KMS-11 (cell line): Measurements from ENCODE around the gene EEA1.

Source experiments
- H2AFZ ChIP-seq: fragments of 200-600 bp; sonication (generic); 2 replicates; pipeline ENCODE4 v1.6.1; 2016; ENCODE audit warnings: antibody characterized with exemption, mixed run types, low read depth
- H3K27ac ChIP-seq: fragments of 200-600 bp; sonication (generic); 2 replicates; pipeline ENCODE4 v1.6.1; 2016; ENCODE audit warnings: mild to moderate bottlenecking, mixed run types
- H3K27me3 ChIP-seq: fragments of 200-600 bp; sonication (generic); 2 replicates; pipeline ENCODE4 v1.6.1; 2017; ENCODE audit warnings: mild to moderate bottlenecking, low read depth, mixed run types, moderate library complexity; ENCODE audit not compliant: insufficient read depth
- H3K36me3 ChIP-seq: fragments of 200-600 bp; sonication (generic); 2 replicates; pipeline ENCODE4 v1.6.1; 2017; ENCODE audit warnings: mild to moderate bottlenecking, mixed run types; ENCODE audit not compliant: insufficient read depth
- H3K4me1 ChIP-seq: fragments of 200-600 bp; sonication (generic); 2 replicates; pipeline ENCODE4 v1.6.1; 2016; ENCODE audit warnings: mild to moderate bottlenecking, low read depth, mixed run types; ENCODE audit not compliant: poor library complexity, severe bottlenecking
- H3K4me2 ChIP-seq: fragments of 200-600 bp; sonication (generic); 2 replicates; pipeline ENCODE4 v1.7.0; 2016; ENCODE audit warnings: mild to moderate bottlenecking, mixed run types
- H3K4me3 ChIP-seq: fragments of 200-600 bp; sonication (generic); IDR thresholded peaks from 2 replicates; pipeline ENCODE4 v1.6.1; 2017; ENCODE audit warnings: low read depth, low read length, mixed read lengths; ENCODE audit not compliant: insufficient read depth
- H3K79me2 ChIP-seq: fragments of 200-600 bp; sonication (generic); 2 replicates; pipeline ENCODE4 v1.6.1; 2016; ENCODE audit warnings: low read depth, mixed run types; ENCODE audit not compliant: insufficient read depth
- H3K9ac ChIP-seq: fragments of 200-600 bp; sonication (generic); 2 replicates; pipeline ENCODE4 v1.6.1; 2016; ENCODE audit warnings: mild to moderate bottlenecking, mixed run types
- H4K20me1 ChIP-seq: fragments of 200-600 bp; sonication (generic); 2 replicates; pipeline ENCODE4 v1.6.1; 2016; ENCODE audit warnings: mild to moderate bottlenecking, mixed run types; ENCODE audit not compliant: insufficient read depth
- TF ChIP-seq, protein P1 (sequence below): fragments of 200-600 bp; sonication (generic); conservative IDR thresholded peaks from 2 replicates; pipeline ENCODE4 v1.6.1; 2017; ENCODE audit warnings: low read depth, mild to moderate bottlenecking, antibody characterized with exemption, low read length, moderate library complexity, mixed read lengths

EEA1 gene

DNA sequence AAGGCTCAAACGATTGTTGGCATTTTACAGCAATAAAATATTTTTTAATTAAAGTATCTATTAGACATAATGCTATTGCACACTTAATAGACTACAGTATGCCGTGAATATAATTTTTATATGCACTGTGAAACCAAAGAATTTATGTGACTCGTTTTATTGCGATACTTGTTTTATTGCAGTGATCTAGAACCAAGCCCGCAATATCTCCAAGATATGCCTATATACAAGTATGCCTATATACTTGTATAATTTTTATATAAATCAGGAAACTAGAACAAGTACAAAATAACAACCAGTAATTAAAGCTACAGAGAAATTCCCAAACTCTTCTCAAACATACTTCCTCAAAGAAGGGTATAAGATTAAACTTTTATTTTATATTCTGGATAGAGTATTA is 31.3 kb downstream of the EEA1 start:
- Histone ChIP-seq H3K9ac (no peak overlapping the region), H4K20me1 (no peaks in the 10 kb centered on the region), H3K79me2 (no peaks in the 10 kb centered on the region), H3K36me3 (no peaks in the 10 kb centered on the region), H3K27ac (no peak overlapping the region), H3K4me1 (no peaks in the 10 kb centered on the region), H3K4me2 (no peak overlapping the region), H2AFZ (no peak overlapping the region), H3K4me3 (no peak overlapping the region), H3K27me3 (no peaks in the 10 kb centered on the region)
- TF ChIP-seq, protein P1, sequence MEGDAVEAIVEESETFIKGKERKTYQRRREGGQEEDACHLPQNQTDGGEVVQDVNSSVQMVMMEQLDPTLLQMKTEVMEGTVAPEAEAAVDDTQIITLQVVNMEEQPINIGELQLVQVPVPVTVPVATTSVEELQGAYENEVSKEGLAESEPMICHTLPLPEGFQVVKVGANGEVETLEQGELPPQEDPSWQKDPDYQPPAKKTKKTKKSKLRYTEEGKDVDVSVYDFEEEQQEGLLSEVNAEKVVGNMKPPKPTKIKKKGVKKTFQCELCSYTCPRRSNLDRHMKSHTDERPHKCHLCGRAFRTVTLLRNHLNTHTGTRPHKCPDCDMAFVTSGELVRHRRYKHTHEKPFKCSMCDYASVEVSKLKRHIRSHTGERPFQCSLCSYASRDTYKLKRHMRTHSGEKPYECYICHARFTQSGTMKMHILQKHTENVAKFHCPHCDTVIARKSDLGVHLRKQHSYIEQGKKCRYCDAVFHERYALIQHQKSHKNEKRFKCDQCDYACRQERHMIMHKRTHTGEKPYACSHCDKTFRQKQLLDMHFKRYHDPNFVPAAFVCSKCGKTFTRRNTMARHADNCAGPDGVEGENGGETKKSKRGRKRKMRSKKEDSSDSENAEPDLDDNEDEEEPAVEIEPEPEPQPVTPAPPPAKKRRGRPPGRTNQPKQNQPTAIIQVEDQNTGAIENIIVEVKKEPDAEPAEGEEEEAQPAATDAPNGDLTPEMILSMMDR, result no peak

GRCh38 chr12:92890601-92891106 is 38.4 kb downstream of the EEA1 start:
- TF ChIP-seq, protein P1, result no peak
- Histone ChIP-seq H3K4me1 (no peaks in the 10 kb centered on the region), H3K4me3 (no peak overlapping the region), H3K4me2 (no peak overlapping the region), H4K20me1 (no peaks in the 10 kb centered on the region), H3K36me3 (no peaks in the 10 kb centered on the region), H3K9ac (no peak overlapping the region), H3K27me3 (no peaks in the 10 kb centered on the region), H2AFZ (no peak overlapping the region), H3K79me2 (no peaks in the 10 kb centered on the region), H3K27ac (no peak overlapping the region)

DNA sequence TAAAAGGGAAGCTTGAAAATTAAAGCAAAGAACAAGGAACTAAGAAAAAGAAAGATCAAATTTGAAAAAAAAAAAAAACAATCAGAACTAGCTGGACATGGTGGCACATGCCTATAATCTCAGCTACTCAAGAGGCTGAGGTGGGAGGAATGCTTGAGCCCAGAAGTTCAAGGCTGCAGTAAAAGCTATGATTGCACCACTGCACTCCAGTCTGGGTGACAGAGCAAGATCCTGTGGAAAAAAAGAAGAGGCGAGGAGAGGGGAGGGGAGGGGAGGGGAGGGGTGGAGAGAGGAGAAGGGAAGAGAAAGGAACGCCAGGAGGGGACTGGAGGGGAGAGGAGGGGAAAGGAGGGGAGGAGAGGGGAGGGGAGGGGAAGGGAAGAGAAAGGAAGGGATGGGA is 43.0 kb downstream of the EEA1 start:
- TF ChIP-seq, protein P1, result no peak
- no peaks in the 10 kb centered on the region for H3K4me1 ChIP-seq
- no peaks in the 10 kb centered on the region for H3K79me2 ChIP-seq
- H3K27me3 ChIP-seq, result no peaks in the 10 kb centered on the region
- H3K27ac ChIP-seq, result no peak overlapping the region
- no peak overlapping the region for H3K4me2 ChIP-seq
- H2AFZ ChIP-seq, result no peak overlapping the region
- H4K20me1 ChIP-seq, result no peaks in the 10 kb centered on the region
- H3K4me3 ChIP-seq, result no peak overlapping the region
- H3K9ac ChIP-seq, result no peak overlapping the region
- H3K36me3 ChIP-seq, result no peaks in the 10 kb centered on the region

DNA sequence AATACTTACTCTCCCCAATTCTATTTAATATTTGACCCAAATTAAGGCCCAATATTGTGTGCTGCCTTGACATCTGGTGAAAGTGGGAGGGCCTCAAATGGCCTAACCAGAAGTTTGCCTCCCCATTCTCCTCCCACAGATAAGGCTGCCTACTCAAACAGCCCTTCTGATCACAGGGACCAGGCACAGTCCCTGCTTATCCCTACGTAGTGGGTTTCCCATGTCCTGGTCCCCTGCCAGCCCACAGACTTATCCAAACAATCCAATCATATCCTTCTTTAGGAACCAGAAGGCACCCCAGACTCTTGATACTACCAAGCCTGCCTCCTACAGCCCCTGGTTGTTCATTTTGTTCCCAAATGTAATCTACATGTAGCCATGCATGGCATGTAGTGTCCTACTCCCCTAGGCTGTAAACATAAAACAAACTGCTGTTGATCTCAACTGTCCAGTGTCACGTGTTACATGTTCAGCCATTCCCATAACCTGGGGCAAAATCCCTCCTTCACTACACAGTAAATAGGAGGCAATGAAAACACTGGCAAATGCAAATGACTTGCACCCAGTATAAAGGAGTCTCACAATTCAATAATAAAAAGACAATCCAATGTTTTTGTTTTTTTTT is 49.3 kb downstream of the EEA1 start:
- H3K9ac ChIP-seq, result no peak overlapping the region
- no peaks in the 10 kb centered on the region for H3K79me2 ChIP-seq
- no peaks in the 10 kb centered on the region for H3K4me1 ChIP-seq
- H3K4me2 ChIP-seq, result no peak overlapping the region
- no peaks in the 10 kb centered on the region for H4K20me1 ChIP-seq
- H3K36me3 ChIP-seq, result no peaks in the 10 kb centered on the region
- no peak overlapping the region for H3K27ac ChIP-seq
- no peaks in the 10 kb centered on the region for H3K27me3 ChIP-seq
- H3K4me3 ChIP-seq, result no peak overlapping the region
- no peak overlapping the region for H2AFZ ChIP-seq
- TF ChIP-seq, protein P1, result no peak
